ENCODE results near the gene CLEC9A. TPM values are rescaled to one million over a fixed set of nuclear protein-coding genes. Genes with fewer than 3 reads are reported as not detected.

Gene CLEC9A
- polyA plus RNA-seq, 1 experiment = not detected

DNA sequence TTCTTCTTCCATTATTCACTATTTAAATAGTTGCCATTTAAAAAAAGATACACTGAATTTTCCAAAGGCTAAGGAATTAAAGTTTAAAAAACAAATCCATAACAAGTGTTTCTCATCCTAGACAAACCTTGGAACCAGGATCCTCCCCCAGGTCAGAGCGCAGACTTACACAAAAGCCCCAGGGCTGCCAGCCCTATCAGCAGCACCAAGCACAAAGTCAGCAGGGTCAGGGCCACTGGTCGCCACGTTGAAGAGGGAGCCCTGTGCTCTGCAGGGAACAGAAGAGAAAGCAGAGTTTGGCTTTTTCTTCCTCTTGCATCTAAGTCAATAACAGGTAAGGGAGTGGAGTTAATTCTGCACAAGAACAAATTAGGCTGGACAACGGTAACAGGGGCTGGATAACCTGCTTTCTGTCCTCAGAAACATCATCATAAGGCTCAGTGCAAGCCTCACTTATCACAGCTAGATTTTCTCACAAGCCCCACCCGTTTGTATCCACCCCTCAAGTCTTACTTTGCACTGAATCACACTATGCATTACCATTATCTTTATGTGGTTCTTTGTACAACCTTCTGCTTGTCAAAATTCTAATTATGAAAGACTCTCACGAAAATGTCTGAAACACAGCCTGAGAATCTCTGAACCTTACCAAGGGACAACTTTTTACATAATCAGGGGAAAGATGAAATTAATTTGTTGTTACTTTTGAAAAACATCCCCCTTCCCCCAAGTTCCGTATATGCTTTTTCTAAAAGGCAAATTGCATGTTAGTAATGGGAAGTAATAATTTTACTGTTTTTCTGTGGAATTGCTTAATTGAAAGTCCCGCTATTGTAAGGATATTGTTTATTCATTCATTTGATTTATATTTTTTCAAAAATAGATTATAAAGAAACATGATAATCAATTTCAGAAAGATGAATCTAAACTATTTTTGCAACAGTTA lies 58.7 kb downstream of the CLEC9A start:
- no peaks in the 10 kb centered on the region for H3K36me3 ChIP-seq (ENCODE audit: control insufficient read depth, insufficient read depth, low read length)
- TF ChIP-seq, protein P1, sequence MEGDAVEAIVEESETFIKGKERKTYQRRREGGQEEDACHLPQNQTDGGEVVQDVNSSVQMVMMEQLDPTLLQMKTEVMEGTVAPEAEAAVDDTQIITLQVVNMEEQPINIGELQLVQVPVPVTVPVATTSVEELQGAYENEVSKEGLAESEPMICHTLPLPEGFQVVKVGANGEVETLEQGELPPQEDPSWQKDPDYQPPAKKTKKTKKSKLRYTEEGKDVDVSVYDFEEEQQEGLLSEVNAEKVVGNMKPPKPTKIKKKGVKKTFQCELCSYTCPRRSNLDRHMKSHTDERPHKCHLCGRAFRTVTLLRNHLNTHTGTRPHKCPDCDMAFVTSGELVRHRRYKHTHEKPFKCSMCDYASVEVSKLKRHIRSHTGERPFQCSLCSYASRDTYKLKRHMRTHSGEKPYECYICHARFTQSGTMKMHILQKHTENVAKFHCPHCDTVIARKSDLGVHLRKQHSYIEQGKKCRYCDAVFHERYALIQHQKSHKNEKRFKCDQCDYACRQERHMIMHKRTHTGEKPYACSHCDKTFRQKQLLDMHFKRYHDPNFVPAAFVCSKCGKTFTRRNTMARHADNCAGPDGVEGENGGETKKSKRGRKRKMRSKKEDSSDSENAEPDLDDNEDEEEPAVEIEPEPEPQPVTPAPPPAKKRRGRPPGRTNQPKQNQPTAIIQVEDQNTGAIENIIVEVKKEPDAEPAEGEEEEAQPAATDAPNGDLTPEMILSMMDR (IDR thresholded peaks at IDR 0.05; ENCODE audit: insufficient read depth, low read depth, low read length) = no peak
- H3K4me3 ChIP-seq (ENCODE audit: low read depth, low read length) = no peak overlapping the region
- no peak for DNase-seq (ENCODE audit: low read depth)
- ChIA-PET POLR2A (no interaction called here), CTCF (interaction anchor here (1.0 to 1.1 kb wide), 2 partner anchors 7 to 12 kb away, joined by 3 to 4 read pairs; no protein-coding TSS in a partner anchor)
- H3K27me3 ChIP-seq (ENCODE audit: control insufficient read depth, insufficient read depth, low read length) = no peaks in the 10 kb centered on the region

DNA sequence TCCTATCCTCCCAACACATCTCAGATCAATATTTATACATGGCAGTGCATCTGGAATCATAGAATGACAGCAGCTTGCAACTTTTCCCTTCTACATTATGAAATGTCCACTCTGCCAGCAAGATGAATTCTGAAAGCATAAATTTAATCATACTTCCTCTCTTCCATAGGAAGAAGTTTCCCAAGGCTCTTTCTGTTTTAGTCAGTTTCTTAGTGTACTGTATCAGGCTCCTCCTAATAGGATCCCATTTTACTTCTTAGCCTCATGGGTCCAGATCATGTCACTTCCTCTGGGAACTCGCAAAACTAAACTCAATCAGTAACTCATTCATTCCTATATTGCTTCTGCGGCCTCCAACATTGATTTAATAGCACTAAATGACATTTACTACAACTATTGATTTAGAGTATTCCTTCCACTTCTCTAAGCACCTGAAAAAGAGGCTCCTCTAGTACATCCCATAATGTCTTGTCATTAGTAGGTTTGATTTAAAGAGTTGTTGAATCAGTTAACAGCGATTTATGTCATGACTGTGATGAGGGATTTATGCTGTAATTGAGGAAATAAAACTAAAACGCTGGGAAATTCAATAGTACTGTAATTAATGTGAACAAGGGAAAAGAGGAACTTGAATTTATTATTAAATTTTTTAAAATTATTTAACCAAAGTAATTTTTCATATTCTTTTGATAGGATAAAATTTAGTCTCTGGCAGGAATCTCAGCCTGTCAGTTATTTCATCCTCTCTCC lies 64.3 kb downstream of the CLEC9A start:
- no peak for DNase-seq (ENCODE audit: low read depth)
- CTCF ChIA-PET = no interaction called here
- TF ChIP-seq, protein P1 (IDR thresholded peaks at IDR 0.05; ENCODE audit: insufficient read depth, low read depth, low read length) = no peak
- no peaks in the 10 kb centered on the region for H3K27me3 ChIP-seq (ENCODE audit: control insufficient read depth, insufficient read depth, low read length)
- H3K4me3 ChIP-seq (ENCODE audit: low read depth, low read length) = no peak overlapping the region
- H3K36me3 ChIP-seq (ENCODE audit: control insufficient read depth, insufficient read depth, low read length) = no peaks in the 10 kb centered on the region
- POLR2A ChIA-PET = no interaction called here

DNA sequence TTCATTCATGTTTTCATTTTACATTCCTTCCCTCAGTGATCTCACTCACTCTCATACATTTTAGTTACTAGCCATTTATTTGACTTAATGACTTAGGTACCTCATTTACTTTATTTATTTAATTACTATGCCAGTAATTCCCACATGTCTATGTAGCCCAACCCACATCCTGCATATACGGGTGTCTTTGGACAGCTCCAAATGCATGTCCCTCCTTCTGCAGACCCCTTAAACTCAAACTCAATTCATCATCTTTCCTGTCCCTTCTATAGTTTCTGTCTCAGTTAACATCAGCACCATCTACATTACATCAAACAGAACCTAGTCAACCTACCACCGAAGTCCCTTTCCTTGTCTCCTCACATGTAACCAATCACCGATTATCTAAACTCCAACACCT lies 65.5 kb downstream of the CLEC9A start:
- Histone ChIP-seq H3K27me3 (ENCODE audit: control insufficient read depth, insufficient read depth, low read length) (no peaks in the 10 kb centered on the region), H3K4me3 (ENCODE audit: low read depth, low read length) (no peak overlapping the region), H3K36me3 (ENCODE audit: control insufficient read depth, insufficient read depth, low read length) (no peaks in the 10 kb centered on the region)
- ChIA-PET CTCF (interaction anchor here (1.0 kb wide), 1 partner anchor 8 kb away, joined by 3 read pairs; no protein-coding TSS in a partner anchor), POLR2A (no interaction called here)
- DNase-seq (ENCODE audit: low read depth) = no peak
- TF ChIP-seq, protein P1 (IDR thresholded peaks at IDR 0.05; ENCODE audit: insufficient read depth, low read depth, low read length) = no peak

DNA sequence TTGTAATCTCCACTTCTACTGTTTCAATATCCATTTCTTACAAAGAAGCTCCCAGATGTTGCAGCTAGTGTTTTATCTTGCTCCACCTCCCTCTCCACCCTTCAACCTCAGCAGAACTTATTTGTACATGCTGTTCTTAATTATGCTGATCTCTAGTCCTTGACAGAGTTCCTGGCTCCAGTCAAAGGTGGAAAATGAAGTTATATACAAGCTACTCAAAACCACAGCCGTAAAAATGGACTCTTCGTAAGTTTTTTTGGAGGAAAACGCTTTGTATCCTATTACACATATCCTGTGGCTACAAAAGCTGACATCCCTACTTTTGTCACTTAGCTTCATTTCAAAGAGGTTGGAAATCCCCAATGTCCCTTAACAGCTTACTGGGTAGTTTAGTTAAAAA lies 67.0 kb downstream of the CLEC9A start:
- no peaks in the 10 kb centered on the region for H3K36me3 ChIP-seq (ENCODE audit: control insufficient read depth, insufficient read depth, low read length)
- no peaks in the 10 kb centered on the region for H3K27me3 ChIP-seq (ENCODE audit: control insufficient read depth, insufficient read depth, low read length)
- ChIA-PET CTCF (interaction anchor here (0.7 to 1.9 kb wide), 2 partner anchors 42 to 410 kb away, joined by 3 to 4 read pairs; no protein-coding TSS in a partner anchor), POLR2A (no interaction called here)
- TF ChIP-seq, protein P1 (IDR thresholded peaks at IDR 0.05; ENCODE audit: insufficient read depth, low read depth, low read length) = no peak
- no peak overlapping the region for H3K4me3 ChIP-seq (ENCODE audit: low read depth, low read length)
- peak; percentile 35 for DNase-seq (ENCODE audit: low read depth)

DNA sequence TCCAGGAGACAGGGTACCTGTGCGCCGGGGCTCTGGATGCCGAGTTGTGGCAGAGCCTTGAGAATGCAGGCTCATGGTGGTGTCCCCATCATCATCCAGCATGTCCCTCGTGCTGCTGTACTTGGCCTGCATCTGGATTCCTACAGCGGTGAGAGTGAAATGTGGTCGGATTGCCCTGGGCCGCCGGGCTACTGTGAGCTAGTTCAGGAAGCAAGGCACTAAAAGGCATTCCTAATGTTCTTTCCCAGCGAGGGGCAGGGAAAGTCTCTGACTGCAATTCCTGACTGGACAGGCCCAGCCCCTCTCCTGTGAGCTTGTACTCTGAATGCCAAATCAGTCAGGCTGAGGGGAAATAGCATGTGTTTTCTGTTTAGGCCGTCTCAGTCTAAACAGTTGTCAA lies 68.3 kb downstream of the CLEC9A start, which contains the start of gene CLEC1A:
TSS of gene CLEC1A (minus strand) at position 195 of the 400 bp plus-strand sequence. CDS start at position 132, 63 bp downstream.
- TF ChIP-seq, protein P1 (IDR thresholded peaks at IDR 0.05; ENCODE audit: insufficient read depth, low read depth, low read length) = no peak
- peak; percentile 11 for DNase-seq (ENCODE audit: low read depth)
- no peaks in the 10 kb centered on the region for H3K36me3 ChIP-seq (ENCODE audit: control insufficient read depth, insufficient read depth, low read length)
- POLR2A ChIA-PET = interaction anchor here (0.6 kb wide), 1 partner anchor 65 kb away, joined by 4 read pairs; no protein-coding TSS in a partner anchor
- CTCF ChIA-PET = interaction anchor here (0.5 to 1.9 kb wide), 3 partner anchors 41 to 572 kb away, joined by 3 to 4 read pairs (median 3); no protein-coding TSS in a partner anchor
- no peak within 1 kb of the TSS for H3K4me3 ChIP-seq (ENCODE audit: low read depth, low read length)
- no peaks in the 10 kb centered on the region for H3K27me3 ChIP-seq (ENCODE audit: control insufficient read depth, insufficient read depth, low read length)

Measured in BJ (cell line).